Stimulated activated CD4-positive, alpha-beta T cell treated with anti-CD3 and anti-CD28 coated beads, Interleukin-1b, Interleukin-23, amount 100 ng/mL, for 1 hour (primary cell): ENCODE data around the gene DOCK1.

Experiments used
- DNase-seq, 2 donors: peaks; one replicate each; pipeline ENCODE4 v3.0.0-alpha.2; 2020; ENCODE audit warnings: low read depth in 2 of 2

Gene DOCK1

DNA sequence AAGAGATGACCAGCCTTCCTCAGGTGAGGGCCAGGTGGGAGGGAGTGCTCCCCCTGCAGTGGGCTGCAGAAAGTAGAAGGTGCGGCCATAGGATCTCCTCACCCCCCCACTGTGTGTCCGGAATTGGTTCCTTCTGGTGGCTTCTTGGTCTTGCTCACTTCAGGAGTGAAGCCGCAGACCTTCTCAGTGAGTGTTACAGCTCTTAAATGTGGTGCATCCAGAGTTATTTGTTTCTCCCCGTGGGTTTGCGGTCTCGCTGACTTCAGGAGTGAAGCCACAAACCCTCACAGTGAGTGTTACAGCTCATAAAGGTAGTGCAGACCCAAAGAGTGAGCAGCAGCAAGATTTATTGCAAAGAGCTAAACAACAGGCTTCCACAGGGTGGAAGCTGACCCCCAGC lies 553.6 kb downstream of the DOCK1 start:
- DNase-seq = no peak

DNA sequence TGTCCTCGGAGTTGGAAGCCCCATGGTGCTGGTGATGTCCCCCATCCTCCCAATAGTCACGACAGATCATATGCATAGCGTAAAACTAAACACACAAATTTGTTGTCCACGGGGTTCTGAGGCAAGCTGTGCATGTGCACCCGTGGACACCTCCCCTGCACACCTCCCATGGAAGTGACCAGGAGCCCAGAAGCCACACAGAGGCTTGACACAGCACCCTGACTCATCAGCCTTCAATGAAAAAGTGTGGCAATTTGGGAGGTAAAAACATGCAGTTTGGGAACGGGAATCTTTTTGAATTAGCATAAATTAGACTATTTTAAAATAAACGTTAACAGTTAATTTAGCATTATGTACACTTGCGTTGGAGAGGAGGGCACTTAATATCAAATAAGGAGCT lies 554.7 kb downstream of the DOCK1 start:
- DNase-seq = no peak

DNA sequence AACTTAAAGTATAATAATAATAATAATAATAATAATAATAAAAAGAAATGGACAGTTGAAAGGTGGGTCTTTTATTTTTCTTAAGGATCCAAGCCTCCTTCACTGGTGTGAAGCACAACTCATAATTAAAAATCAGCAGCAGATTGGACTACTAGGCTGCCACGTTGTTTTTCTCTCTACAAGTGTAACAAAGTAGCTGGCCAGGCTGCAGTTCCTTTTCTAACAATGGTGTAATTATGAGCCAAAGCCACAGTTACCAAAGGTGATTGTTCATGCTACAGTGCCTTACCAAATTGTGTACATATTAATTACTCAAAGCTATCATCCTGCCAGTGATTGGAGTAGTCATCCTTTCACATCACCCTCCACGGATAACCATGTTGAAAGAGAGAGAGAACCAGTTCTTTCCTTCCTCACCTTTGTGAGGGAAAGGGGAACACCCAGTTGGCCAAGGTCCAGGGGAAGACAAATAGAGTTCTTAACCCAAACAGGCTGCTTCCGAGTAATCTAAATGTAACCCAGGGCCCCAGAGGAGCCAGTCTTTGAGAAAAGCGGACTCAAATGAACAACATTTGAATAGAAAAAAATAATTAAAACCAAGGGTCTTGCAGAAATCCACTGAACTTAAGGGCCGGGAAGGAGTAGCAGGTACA lies 557.5 kb downstream of the DOCK1 start:
- no peak for DNase-seq

DNA sequence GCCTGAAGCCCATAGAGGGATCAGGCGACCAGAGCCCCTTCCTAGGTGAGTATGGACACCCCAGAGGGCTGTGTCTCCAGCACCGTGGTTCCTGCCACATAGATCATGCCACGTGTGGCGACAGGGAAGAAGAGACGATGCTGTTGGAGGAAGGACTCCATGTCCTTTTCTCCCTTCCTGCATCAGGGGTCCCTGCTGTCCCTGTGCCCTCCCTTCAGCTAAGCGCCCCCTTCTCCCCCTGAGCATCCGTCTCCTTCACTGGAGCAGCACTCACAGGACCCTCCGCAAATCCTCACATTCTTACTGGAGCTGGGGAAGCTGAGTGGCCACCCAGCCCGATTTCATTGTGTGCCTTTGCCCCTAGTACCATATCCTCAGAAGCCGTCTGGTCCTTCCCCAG lies 558.3 kb downstream of the DOCK1 start:
- no peak for DNase-seq

DNA sequence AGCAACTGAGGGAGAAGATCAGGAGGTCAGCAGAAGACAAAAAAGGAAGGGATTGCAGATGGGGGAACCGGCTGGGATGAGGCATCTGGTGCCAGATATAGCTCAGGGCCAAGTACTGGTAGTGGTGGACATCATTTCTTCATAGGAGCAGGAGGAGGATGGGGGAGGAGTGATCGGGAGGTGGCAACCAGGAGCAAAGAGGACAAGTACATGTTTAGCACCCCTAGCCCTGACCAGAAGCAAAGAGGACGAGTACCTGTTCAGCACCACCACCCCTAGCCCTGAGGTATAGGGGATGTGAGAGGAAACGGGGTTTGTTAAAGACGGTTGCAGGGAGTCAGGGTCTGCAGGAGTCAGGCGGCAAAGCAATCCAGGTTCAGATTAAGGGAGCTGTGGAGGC lies 559.3 kb downstream of the DOCK1 start:
- DNase-seq = no peak

DNA sequence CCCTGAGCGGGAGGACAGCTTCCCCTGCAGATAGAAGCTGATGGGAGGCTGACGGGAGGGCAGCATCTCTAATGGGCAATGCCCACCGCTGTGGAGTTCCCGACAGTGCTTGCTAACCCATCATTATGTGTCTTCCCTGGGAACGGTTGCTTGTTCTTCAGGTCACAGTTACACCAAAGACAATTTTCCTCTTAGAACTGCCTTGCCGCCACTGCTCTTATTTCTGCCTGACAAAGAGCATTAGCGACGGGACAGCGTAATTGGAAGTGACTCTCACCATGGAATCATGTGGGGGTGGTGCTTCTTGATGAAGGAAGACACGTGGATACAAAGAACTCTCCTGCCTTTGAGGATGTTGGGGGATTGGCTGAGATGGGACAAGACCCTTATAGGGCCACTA lies 562.6 kb downstream of the DOCK1 start:
- DNase-seq = no peak

DNA sequence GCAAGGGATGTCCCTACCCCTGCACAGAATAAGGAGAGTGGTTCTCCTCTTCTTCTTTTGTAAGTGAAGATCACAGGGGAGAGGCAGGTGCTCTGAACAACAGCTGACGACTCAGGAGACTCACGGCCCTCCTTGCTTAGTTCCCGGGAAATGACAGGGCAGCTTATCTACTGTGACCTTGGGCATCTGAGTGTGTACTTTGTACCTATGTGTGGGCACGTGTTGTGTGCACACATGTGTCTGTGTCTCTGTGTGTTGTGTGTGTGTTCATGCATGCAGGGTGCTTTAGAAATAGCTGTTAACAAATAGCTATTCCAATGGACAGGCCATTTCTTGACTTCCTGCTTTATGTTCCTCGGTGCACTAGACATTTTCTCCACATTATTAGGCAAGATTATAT lies 563.4 kb downstream of the DOCK1 start:
- no peak for DNase-seq

DNA sequence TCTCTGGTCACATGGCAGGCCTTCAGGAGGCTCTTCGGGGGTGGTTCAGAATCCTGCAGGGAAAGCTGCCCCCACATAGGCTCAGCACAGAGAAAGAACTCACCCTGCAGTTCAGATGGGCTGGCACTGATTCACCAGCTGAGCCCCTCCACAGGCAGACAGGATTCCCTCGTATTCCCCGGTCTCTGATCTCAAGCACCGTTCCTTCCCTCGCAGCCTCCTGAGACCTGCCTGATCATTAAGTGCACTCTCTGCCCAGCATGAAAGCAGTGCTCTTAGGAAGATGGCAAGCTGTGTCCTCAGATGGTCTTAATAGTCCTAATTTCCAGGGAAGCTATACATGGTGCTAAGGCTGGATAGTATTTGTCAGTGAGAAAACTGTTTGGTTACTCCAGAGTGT lies 565.7 kb downstream of the DOCK1 start:
- no peak for DNase-seq

DNA sequence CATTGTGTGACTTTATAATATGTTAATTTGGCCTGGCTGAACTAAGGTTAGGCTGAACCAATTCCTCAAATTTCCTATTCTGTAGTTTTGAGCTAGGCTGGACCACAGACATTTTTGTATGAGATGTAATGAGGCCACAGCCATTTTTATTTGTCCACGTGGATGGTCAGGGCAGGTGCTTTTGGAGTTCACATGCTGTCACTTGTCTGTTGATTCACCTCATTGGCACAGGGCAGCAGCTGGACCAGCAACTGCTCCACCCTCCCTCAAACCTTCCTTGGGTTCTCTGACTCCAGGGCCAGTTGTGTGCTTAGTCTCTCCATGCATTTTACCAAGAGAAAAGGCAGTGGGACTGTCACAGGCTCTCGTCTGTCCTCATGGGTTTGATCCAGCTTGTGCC lies 567.7 kb downstream of the DOCK1 start:
- no peak for DNase-seq

DNA sequence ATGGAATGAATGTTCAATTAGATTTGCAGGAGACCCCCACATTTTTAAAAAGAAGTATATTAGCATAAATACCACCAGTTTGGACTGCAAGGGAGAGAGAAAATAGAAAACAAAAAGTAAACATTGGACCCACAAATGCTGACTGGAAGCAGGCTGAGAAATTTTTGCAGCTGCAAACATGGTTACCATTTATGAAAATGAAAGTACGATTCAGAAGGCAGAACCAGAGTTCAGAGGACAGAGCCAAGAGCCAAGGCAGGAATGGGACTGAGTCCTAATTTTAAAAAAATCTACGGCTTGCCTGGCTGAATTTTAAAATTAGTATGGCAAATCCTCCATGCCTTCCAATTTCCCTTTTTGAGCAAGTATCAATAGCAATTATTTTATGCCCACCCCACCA lies 569.3 kb downstream of the DOCK1 start:
- no peak for DNase-seq

DNA sequence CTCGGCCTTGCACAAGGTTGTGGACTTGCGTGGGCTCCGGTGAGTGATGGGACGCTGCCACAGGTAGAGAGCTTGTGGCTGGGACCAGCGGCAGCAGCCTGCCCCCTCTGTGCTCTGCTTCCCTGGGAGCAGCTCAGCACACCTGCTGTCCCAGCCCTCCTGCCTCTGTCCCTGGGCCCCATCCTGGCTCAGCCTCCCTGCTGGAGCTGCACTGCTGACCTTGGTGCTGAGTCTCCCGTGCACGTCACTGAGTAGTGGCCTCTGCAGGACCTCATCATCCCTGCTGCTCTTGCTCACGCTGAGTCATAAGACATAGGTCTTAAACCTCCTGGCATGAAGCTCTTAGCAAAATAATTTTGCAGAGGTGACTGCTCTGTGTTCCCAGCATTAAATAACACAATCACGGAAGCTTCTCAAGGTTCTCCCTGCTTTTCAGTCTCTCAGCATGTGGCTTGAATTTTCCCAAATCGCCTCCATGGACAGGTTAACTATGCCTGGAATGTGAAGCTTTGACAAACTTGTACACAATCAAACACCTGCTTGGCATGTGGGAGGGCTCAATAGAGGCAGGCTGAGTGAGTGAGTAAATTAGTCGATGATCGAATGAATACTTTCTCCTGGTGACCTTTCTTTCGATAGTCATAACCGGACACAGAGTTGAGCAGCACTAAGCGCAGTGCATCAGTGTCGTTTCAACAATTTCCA lies 580.1 kb downstream of the DOCK1 start:
- DNase-seq = no peak

DNA sequence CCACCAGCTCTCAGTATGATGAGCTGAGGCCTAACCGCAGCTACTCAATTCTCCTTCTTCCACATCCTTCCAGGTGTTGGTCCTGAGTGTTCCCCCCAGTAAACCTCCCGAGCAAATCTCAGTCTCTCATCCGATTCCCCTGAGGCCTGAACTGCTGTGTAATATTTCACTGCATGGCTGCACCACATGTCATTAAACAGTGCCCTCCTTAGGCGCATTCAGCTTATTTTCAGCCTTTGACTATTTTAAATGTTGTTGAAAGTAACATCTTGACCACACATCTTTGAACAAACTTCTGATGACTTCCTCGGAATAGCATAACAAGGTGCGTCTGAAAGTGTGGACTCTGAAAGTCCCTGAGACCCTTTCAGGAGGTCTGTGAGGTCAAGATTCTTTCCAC lies 581.1 kb downstream of the DOCK1 start:
- no peak for DNase-seq

DNA sequence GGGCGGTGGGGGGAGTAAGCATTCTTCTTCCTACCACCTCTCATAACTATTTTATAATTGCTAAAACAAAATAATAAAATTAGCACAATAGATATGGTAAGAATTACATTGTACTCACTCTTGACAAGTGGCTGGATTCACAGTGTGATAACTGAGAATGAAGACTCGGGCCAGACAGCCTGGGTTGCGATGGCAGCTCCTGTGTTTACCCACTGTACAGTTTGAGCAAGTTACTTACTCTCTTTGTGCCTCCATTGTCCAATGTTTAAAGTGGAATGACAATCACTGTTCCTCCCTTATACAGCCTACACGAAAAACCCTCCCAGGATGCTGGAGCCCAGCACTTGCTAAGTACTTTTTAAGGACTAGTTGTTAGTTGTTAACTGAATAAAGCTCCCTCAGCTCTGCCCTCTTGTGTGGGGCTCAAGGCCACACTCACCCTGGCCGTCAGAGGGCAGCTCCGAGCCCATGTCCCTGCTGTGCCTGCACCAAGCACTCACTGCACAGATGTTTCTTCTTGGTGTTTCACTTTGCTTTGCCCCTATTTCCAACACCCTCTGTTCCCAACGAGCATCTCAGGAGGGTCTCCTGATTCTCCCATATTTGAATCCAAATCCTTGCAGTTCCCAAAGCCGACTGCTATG lies 587.5 kb downstream of the DOCK1 start:
- DNase-seq = no peak

DNA sequence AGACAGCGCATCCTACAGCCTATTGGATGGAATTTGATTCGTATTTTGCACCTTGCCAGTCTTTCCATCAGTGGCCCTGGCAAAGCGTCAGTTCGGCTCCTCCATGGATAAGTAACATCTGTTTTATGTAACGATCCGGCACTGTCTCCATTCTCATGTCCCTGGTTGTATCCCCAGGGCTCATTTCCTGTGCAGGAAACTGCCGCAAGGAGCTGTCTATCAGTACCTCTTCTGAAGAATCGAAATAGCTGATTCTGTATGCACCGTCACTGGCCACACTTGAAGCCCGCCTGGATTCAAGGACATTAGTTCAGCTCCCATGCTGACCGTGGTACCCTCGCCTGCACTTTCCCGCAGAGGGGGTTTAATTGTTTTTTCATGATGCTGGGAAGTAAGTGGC lies 590.8 kb downstream of the DOCK1 start:
- no peak for DNase-seq

DNA sequence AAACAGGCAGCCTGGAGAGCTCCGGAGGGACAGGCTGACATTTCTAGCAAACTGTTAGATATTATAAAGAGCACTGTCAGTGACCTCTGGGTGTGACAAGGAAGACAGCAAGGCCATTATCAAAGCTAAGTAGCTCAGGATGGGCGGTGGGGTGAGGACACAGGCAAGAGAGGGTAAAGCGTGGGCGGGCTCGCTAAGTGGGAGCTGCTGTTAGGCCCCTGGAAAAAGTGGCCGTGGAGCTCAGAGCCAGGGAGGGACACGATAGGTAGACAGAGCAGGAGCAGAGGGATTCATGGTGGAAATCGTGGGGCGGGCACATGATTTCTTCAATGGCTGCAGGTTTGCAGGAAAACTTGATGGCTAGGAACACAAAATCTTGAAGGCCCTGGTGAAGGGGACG lies 592.5 kb downstream of the DOCK1 start:
- DNase-seq = no peak

DNA sequence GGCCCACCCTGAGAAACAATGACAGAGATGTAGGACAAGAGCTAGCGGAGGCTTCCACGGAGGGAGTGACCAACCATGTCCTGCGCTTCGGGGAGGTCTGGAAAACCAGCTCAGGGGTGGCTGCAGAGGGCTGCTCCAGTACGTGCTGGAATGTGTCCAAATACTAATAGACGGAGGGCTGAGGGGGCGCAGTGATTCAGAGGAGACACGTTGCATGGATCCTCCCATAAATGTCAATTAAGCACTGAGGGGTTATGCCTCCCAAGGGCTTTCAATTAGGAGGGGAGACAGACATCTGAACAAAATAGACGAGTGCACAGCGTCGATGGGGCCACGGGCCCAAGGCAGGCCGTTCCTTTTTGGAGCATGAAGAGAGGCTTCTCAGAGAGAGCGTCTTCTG lies 592.9 kb downstream of the DOCK1 start:
- DNase-seq = no peak

DNA sequence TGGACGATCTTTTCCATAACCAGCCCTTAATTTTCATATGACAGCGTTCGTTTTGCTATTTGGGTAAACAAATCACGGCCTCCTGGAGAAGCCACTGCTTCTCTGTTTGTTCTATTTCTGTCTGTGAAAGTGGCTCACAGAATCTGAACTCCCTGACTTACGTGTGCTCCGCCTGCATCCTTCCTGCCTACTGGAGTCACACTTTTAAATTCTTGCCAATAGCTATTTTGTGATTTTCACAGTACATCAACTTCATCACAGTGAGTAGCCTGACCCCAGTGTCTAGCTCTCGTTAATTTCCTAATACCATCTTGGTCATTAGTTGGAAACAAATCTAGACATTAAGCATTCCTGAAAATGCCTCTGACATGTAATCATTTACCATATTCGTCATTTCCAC lies 594.9 kb downstream of the DOCK1 start:
- DNase-seq = no peak
